GM18870 (cell line): ENCODE results near the gene LPCAT1.
"Not testable (repeated sequence)": the region's sequence is repeated elsewhere in the genome, so short reads cannot be mapped to it uniquely, and the experiment has no call there.

ENCODE experiments used
- ATAC-seq: cut with Tn5 transposase; IDR thresholded peaks from one replicate; pipeline ENCODE4 v1.9.1; 2021; ENCODE audit warnings: moderate library complexity; ENCODE audit not compliant: unreplicated experiment

Gene LPCAT1

DNA sequence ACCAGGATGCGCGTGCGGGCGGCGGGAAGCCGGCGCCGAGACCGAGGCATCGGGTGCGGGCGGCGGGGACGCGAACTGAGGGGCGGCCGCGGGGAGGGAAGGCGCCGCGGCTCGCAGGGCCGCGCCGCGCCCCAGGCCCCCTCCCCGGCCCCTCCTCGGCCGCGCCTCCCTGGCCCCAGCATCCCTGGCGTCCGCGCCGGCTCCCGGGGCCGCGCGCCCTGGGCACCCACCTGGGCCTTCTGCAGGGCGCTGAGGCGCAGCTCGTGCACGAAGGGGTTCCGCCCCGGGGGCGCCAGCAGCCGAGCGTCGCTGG is 324 bp downstream of the LPCAT1 start:
- no peak for ATAC-seq

DNA sequence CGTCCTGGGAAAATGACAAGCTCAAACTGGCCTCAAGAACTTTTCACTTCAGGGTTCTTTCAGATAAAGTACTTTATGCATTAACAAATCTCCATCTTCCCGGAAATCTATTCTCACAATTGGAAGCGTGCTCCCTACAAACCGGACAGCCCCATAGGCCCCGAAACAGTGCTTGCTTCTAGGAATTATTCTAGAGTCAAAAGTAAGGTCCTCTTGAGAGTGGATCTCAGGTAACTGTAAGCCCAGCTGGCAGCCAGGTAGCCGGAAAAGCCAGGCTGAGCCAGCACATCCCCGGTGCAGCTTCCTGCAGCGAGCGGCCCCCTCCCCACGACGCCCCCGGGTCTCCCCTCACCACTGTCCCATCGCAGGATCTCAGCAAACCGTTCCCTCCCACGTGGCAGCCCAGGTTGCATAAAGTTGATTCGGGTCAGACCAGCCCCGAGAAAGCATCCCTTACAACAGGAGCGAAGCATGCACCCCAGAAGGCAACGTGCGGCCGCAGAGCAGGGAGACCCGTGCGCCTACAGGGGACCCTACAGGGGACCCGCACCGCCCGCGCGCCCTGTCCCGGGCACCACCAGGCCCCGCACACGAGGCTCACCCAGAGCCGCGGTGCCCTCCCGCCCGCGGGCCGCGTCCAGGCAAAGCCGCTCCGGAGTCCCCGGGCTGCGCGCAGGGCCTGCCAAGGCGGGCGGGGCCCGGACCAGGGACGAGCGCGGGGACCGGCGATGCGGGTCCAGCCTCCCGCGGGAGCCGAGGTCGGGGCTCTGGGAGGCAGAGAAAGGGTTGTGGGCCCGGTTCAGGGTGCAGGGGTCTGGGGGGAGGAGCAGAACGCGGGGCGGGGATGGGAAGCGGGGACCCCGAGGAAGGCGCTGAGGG is 920 bp downstream of the LPCAT1 start:
- no peak for ATAC-seq

DNA sequence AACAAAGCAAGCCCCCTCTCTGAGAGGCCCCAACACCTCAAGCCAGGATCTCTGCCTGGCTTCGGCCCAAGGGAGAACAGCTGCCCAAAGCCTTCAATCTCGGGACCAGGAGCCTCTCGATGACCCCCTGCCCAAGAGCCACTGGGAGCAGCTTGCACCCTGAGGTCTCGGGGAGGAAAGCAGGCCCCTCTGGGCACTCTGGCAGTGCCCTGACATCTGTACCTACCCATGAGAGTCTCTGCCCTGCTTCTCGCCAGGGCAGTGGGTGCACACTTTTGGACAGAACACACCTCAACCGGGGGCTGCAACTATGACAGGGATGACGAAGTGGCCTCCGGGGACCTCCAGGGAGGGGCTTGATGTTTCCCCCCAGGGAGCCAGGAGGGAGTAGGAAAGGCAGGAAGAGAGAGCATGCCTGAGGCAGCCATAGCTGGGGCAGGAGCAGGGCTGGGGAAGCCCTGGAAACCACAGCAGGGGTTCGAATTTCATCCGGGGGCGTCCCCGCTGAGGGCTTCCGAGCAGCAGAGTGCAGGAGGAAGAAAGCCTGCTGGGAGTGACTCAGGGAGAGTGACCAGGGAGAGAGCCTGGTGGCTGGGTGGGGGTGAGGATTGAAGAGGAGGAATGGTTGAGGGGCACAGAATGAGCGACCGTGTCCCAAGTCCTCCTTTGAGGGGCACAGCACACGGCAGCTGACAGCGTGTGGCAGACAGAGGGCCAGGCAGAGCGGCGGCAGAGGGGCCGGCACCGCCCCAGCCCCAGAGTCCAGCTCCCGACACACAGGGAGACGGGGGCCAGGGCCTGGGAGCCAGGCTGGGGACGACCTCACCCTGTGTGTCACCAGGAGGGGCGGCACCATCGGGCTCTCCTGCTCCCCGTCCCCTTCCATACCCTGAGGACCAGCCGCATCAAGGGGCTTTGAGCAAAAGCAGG is 1.8 kb downstream of the LPCAT1 start:
- ATAC-seq = no peak

DNA sequence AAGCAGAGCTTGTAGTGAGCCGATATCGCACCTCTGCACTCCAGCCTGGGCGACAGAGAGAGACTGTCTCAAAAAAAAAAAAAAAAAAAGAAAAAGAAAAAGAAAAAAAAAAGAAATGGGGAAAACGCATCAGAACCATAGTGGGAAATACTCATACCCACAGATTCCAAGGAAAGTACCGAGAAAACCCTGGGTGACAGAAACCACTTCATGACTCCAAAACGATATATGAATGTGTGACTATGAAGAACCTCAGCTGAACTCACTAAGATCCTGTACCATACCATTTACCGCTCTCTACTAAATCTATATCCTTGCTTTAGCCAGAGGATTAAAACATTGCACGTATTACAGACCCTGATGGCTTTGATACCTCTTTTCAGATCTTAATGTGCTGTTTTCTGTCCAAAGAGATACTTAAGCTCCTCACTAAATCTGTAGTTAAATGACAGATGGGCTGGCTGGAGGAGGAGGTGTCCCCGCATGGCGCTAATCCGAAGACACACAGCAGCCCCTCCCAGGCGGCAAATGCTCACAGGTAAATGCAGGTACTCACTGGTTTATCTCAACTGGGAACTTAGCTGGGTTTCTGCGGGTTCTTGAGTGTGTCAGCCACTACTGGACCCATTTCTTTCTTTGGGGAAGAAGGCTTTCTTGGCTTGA is 2.8 kb downstream of the LPCAT1 start:
- no peak for ATAC-seq

DNA sequence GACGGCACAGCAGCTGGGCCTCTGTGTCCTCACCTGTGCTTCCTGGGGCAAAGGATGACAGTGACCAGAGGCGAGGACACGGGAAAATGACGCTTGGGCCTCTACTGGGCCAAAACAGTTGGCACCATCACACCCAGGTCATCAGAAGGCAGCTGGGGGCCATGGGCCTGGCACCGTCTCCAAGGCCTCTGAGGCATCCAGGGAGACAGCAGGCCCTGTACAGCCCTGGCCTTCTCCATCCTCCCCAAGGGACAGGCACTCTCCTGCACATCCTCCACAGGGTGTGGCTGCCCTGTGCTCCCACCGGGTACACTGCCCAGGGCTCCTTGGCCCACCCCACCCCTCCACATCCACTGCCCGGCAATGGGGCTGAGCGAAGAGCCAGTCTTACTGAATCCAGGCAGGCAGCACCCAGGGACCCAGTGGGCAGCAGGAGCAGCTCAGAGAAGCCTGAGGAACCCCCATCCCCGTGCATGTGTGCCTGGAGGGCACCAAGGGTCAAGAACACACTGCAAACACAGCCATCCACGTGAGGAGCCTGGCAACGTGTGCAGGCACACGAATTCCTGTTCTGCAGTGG is 4.0 kb downstream of the LPCAT1 start:
- ATAC-seq = no peak

DNA sequence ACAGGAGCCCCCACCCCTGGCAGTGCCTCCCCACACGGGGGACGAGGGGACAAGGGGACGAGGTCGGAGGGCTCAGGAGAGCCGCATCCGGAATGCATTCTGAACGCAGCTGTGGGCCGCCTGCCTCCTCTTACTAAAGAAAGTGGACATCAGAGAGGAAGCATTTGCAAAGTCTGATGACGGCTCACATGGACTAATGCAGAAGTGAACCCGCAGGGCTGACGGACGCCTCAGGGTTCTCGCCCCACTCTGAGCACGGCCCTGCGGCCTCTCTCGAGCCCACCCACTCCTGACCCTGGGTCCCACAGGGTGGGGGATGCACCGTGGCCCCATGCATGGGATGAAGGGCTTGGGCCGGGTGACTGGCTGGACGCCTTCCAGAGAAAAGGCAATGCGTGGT is 5.9 kb downstream of the LPCAT1 start:
- no peak for ATAC-seq

DNA sequence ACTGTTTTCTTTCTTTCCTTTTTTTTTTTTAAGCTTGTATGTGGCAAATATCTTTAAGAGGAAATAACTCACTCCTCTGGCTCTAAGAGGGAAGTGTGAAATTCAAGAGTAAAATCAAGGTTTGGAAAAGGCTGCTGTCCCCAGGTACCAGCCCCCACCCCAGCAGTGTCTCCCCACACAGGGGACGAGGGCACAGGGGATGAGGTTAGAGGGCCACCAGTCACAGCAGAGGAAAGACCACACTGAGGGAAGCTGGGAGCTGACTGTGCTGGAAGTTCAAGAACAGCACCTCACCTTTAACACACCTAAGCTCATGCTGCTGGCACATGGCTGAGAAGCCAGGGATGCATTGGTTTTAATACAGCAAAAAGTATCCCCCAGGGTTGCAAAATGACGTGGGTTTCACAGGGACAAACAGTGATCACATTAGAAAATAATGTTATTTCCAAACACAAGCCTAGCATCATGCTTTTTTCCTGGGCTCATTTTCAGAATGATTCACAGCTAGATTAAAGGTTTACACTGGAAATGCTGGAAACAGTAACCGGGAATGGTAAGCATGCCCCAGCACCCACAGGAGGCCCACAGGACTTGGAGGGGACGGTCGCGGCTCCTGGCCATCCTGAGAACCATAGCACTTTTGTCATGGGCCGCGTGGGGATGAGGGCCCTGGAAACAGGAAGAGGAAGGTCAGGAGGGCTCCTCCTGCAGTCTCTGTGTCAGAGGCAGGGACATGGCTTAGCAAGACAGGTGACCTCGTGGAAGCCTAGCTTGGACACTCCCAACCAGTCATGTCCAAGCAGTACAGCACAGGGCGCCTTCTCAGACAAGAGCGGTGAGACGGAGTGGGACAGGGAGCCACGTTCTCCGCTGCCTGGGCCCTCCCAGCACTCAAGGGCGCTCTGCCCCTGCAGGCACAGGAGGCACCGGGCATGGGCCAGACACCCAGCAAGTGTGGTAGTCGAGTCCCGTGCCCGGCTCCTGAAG is 6.9 kb downstream of the LPCAT1 start:
- ATAC-seq = no peak

DNA sequence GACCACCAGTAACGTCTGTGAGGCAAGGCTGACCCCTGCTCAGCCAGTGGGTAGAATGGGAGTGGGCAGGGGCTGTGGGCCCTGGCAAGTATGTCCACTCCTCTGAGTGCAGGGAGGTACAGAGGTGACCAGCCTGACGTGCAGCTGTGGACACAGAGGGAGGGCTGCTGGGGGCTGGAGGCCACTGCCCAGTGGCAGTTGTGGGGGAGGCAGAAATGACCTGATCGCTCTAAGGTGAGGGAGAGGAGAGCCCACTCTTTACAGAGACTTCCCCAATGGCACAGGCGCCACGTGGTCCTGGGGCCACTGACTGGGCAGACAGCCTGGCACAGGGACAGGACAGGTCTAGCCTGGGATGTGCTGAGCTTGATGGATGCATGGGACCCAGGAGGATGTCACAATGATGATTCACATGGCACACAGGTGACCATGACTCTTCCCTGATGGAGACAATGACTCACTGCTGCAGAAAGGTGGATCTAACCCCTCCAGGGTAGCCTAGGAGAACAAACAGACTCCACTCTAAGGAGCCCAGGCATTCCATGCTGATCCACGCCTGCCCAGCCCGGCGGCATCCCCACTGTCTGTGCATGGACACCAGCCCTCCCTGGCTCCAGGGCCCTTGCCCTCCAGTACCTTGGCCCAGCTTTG is 7.7 kb downstream of the LPCAT1 start:
- no peak for ATAC-seq

DNA sequence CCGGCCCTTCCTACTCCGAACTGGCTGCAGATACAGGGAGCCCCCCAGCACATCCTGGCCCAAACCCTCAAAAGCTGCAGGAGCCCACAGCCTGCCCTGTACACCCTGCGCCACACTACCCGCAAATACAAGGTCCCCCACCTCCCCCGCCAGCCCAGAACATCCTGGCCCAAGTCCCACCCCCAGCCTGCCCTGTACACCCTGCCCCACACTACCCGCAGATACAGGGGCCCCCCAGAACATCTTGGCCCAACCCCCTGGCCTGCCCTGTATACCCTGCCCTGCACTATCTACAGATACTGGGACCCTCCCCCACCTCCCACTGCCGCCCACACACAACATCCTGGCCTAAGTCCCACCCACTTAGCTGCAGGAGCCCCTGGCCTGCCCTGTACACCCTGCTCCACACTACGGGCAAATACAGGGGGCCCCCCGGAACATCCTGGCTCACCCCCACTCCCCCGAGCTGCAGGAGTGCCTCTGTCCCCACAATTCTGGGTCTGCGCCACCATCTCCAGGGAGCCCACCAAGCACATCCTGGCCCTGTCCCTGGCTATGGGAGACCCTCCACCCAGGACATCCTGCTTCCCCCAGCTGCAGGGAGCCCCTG is 8.3 kb downstream of the LPCAT1 start:
- no peak for ATAC-seq

DNA sequence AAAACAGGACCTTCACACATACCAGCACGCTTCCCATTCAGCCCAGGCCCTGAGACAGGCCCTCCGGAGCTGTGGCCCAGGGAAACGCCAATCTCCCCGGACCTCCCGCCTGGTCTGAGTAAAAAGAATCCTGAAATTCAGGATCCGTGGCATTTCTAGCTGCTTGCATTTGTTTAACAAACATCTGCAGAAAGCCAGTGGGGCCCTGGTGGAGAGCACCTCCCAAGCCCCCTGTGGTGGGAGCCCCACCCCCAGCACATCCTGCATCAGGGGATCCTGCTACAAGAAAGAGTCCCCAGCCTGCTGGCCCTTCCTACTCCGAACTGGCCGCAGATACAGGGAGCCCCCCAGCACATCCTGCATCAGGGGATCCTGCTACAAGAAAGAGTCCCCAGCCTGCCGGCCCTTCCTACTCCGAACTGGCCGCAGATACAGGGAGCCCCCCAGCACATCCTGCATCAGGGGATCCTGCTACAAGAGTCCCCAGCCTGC is 8.9 kb downstream of the LPCAT1 start:
- not testable (repeated sequence) for ATAC-seq

DNA sequence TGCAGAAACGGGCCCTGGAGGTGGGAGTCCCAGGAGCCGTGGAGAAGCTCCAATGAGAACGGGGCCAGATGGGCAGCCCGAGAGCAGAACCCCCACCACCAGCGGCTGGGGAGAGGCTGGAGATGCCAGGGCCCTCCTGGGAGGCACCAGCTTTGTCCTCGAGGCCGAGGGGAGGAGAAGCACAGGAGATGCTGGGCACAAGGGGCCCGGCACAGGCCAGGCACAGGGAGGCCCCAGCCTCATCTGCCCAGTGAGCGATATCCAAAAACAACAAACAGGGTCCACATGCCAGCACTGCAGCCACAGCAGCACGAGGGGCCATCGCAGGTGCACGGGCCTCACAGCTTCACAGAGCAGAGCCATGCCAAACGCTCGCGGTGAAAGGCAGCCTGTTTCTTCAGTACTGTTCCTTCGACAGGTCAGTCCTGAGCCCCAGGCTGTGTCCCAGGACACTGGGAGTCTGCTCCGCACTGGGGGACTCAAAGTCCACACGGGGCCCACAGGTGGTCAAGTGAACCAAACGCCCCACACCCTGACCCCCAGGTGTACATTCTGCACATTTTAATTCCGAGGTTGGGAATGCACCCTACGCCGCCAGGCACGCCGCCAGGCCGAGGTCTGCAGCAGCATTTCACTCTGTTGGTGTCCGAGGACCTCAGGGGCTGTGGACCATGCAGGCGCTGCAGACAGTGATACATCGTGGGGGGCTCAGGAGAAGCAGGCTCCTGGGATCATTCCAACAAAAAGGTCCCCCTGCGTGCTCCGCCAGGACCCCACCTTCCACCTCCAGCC is 9.5 kb downstream of the LPCAT1 start:
- ATAC-seq = no peak

DNA sequence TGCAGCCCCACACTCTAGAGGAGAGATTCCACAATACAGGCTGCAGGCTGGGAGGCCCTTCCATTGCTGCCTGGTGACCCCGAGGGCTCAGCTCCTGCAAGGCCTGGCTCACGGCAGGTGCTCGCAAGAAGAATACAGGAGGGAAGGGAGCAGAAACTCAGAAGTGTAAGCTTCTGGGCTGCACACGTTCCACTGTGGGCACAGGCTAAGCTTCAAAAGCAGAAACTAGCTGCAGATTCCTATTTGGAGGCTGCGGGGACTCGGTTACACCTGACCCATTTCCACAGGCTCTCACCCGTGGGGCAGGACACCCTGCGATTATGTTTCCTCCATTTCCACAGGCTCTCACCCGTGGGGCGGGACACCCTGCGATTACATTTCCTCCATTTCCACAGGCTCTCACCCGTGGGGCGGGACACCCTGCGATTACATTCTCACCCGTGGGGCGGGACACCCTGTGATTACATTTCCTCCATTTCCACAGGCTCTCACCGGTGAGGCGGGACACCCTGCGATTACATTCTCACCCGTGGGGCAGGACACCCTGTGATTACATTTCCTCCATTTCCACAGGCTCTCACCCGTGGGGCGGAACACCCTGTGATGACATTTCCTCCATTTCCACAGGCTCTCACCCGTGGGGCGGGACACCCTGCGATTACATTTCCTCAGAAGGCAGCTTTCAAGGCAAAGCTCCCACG is 10.3 kb downstream of the LPCAT1 start:
- ATAC-seq = no peak

DNA sequence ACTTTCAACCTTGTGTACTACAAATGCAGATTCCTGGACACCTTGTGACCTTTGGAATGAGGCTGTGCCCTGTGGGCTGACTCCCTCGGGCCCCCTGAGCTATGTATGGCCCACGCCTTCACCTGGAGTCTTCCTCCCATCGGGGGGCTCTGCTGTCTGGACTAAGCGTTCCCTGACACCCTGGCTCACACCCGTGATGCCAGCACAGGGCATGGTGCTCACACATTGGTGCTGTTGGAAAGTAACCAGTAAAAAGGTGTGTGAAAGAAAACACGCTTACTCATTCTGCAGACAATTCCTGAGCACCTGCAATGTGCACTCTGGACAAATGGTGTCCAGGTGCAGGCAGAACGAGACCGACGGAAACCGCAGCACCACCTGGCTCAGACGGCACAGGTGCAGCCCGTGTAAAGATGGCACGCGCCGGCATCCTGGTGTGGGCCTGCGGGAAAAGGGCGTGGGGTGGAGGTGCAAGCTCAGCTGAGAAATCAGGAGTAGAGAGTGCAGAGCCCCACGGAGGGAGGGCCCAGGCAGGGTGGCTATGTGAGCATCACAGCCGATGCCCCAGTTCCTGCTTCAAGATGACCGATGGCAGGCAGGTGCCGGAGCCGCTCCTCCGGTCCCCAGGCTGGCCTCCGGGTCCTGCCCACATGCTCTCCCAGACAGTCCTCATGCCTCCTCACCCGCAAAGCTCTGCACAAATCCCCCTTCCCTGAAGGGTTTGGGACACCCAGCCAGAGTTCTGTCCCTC is 11.0 kb downstream of the LPCAT1 start:
- no peak for ATAC-seq

DNA sequence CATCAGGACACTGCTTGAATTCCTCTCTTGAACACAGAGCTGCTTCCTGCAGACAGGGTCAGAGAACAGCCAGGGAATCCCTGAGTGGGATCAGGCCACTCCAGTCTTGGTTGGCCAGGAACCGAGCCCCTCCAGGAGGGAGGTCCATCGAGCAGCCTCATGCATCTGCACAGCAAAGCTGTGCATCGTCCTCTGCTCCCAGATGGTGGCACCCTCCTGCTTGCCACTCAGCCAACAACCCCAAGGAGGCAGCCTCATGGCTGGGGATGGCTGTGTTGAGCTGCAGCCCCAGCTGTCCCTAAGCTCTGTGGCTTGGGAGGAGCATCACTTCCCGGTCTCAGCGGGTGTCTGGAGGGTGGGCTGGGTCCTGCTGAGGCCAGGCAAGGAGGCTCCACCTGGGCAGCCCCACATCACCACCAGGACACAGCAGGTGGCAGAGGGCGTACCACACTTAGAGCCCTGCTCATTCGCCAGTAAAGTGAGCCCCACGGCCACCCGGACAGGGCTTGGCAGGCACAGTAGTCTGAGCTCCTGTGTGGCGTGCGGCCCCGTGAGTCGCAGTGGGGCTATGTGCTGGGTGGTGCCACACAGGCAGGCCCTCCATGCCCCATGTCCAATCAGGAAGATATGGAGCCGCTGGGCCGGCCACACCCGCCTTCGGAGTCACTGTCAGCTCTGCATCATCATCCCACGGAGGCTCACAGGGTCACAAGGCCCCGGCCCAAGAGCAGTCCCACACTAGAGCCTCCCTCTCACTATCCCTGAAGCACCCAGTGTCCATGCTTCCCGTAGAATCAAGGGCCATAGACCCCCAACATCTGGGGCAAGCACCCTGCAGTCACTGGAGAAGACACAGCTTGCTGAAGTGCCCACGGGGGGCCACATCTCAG is 11.9 kb downstream of the LPCAT1 start:
- no peak for ATAC-seq

DNA sequence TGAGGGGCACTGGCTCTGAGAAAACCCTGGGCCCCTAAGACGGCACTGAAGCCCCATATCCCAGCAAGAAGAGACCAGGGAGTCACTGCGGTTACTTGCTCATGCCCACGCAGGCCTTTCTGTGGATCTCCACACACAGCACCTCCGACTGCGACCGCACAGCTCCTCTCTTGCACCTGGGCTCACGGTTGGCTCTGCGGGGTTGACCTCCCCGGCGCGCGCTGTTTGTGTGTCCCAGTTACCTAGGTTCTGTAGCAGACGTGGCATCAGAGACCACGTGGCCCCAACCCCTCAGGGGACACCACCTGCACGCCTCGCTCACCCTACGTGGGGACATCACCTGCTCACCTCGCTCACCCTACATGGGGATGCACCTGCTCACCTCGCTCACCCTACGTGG is 12.7 kb downstream of the LPCAT1 start:
- ATAC-seq = no peak

DNA sequence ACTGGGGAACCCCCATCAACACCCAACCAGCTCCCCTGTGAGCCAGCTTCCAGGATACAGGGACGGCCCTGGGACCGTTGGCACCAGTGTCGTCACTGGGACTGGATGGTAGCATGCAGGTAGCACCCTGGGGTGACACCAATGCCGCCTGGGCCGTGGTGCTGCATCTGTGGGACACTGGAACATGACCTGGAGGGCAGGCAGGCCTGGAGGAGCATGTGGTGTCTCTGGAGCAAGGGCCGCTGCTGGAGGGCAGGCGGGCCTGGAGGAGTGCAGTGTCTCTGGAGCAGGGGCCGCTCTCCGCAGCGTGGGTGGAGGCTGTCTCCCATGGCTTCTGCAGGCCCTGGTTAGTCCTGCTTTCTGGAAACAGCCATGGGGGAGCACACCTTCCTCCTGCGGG is 13.1 kb downstream of the LPCAT1 start:
- no peak for ATAC-seq
